Caco-2 (cell line): ENCODE results near the gene TM4SF20. TPM values are rescaled to one million over a fixed set of nuclear protein-coding genes. Genes with fewer than 3 reads are reported as not detected.

ENCODE experiments used
- BruUV-seq: library from RNA; stranded (reverse); fragments of 400-500 nt; replicated peaks from 2 replicates; lab custom pipeline; 2021; lab: Mats Ljungman, UMichigan
- CTCF ChIA-PET: fragments of 300-600 bp; sonication (Branson Sonifier 250); formaldehyde crosslinking; loops from one replicate; lab custom pipeline; 2022; ENCODE audit warnings: antibody characterized with exemption; lab: Charles Lee
- POLR2A ChIA-PET: fragments of 300-600 bp; sonication (Branson Sonifier 250); formaldehyde crosslinking; loops from one replicate; lab custom pipeline; 2022; ENCODE audit warnings: antibody characterized with exemption; lab: Charles Lee
- DNase-seq, 2 experiments: peaks; one replicate each; pipeline versions ENCODE4 v3.0.0 to v3.0.0-alpha.2; 2020 to 2022
- H3K27me3 ChIP-seq: replicated peaks from 2 replicates; pipeline ENCODE4 v1.6.0; 2011; ENCODE audit warnings: low read length; ENCODE audit not compliant: control insufficient read depth, insufficient read depth
- H3K36me3 ChIP-seq: 2 replicates; pipeline ENCODE4 v1.5.1; 2011; ENCODE audit warnings: low read length; ENCODE audit not compliant: control insufficient read depth, insufficient read depth
- H3K4me1 ChIP-seq: fragments of 250-450 bp; sonication (Bioruptor Pico); 2 replicates; pipeline ENCODE4 v1.5.1; 2020; ENCODE audit warnings: mild to moderate bottlenecking
- H3K4me3 ChIP-seq: 2 replicates; pipeline ENCODE4 v1.5.1; 2011; ENCODE audit warnings: low read depth, mild to moderate bottlenecking, control low read depth, low read length
- H3K9me3 ChIP-seq: fragments of 250-450 bp; sonication (Bioruptor Pico); 2 replicates; pipeline ENCODE4 v1.5.1; 2020; ENCODE audit warnings: mild to moderate bottlenecking, moderate library complexity
- H3K27ac Mint-ChIP-seq: one replicate; pipeline ENCODE4 v1.8.0; 2022; ENCODE audit warnings: mixed read lengths; ENCODE audit not compliant: unreplicated experiment
- H3K27me3 Mint-ChIP-seq: one replicate; pipeline ENCODE4 v1.8.0; 2022; ENCODE audit warnings: mixed read lengths; ENCODE audit not compliant: insufficient read depth, unreplicated experiment
- H3K36me3 Mint-ChIP-seq: one replicate; pipeline ENCODE4 v1.8.0; 2022; ENCODE audit warnings: mild to moderate bottlenecking, mixed read lengths; ENCODE audit not compliant: insufficient read depth, unreplicated experiment
- H3K4me1 Mint-ChIP-seq: one replicate; pipeline ENCODE4 v1.8.0; 2022; ENCODE audit warnings: low read depth, mixed read lengths; ENCODE audit not compliant: unreplicated experiment
- H3K4me3 Mint-ChIP-seq: one replicate; pipeline ENCODE4 v1.8.0; 2022; ENCODE audit warnings: mild to moderate bottlenecking, moderate library complexity, mixed read lengths; ENCODE audit not compliant: unreplicated experiment
- H3K9me3 Mint-ChIP-seq: one replicate; pipeline ENCODE4 v1.8.0; 2022; ENCODE audit warnings: mixed read lengths; ENCODE audit not compliant: unreplicated experiment
- CTCF ChIP-seq, 2 experiments: fragments of 200-600 bp in 1 of 2; IDR thresholded peaks; 1 replicate in 1 of 2; 2 replicates in 1 of 2; pipeline versions ENCODE4 v1.5.1 to v1.8.0; 2011 to 2022; ENCODE audit warnings: antibody characterized with exemption in 1 of 2, control low read depth in 1 of 2, inconsistent platforms in 1 of 2, low read depth in 1 of 2, low read length in 1 of 2, mild to moderate bottlenecking in 1 of 2, moderate library complexity in 1 of 2; ENCODE audit not compliant: insufficient read depth in 1 of 2, severe bottlenecking in 1 of 2, unreplicated experiment in 1 of 2
- intact Hi-C: fragments of 100-400 bp; cut with micrococcal nuclease; formaldehyde crosslinking; loops from one replicate; pipeline ENCODE4 v1.10.0; 2022; ENCODE audit not compliant: unreplicated experiment
- total RNA-seq: library from RNA; stranded (reverse); gene quantifications from 2 replicates; pipeline ENCODE4 v1.2.3, GENCODE V29; 2022

The TM4SF20 gene
- total RNA-seq, 1 experiment from 2014 or later = 0.20 TPM

GRCh38 chr2:227404585-227405271 is 25.6 kb upstream of the TM4SF20 start:
- no peaks in the 10 kb centered on the region for H3K9me3 ChIP-seq
- TF ChIP-seq CTCF (IDR thresholded peaks at IDR 0.05; ENCODE audit: insufficient read depth in 1 of 2, low read depth in 1 of 2, low read length in 1 of 2, severe bottlenecking in 1 of 2, unreplicated experiment in 1 of 2) = no peak
- H3K4me1 Mint-ChIP-seq = peaks cover 32% of the 10 kb centered on the region
- H3K4me3 ChIP-seq = no peak overlapping the region
- peaks cover 6% of the 10 kb centered on the region for H3K36me3 Mint-ChIP-seq
- H3K27me3 Mint-ChIP-seq = no peaks in the 10 kb centered on the region
- H3K36me3 ChIP-seq = no peaks in the 10 kb centered on the region
- ChIA-PET CTCF (interaction anchor here (0.9 kb wide), 1 partner anchor 362 kb away, joined by 4 read pairs; no protein-coding TSS in a partner anchor), POLR2A (no interaction called here)
- no peak for DNase-seq
- H3K9me3 Mint-ChIP-seq = no peaks in the 10 kb centered on the region
- no peak overlapping the region for H3K27ac Mint-ChIP-seq
- intact Hi-C loops = loop anchor here (5.0 kb wide), 3 partner anchors 48 to 253 kb away; no protein-coding TSS in a partner anchor
- BruUV-seq = no TSS peak
- H3K4me3 Mint-ChIP-seq = no peak overlapping the region
- peaks cover 8% of the 10 kb centered on the region for H3K4me1 ChIP-seq
- H3K27me3 ChIP-seq = no peaks in the 10 kb centered on the region

GRCh38 chr2:227402959-227403358 is 23.9 kb upstream of the TM4SF20 start:
- no peaks in the 10 kb centered on the region for H3K9me3 Mint-ChIP-seq
- Histone ChIP-seq H3K4me1 (peaks cover 8% of the 10 kb centered on the region), H3K4me3 (no peak overlapping the region), H3K9me3 (no peaks in the 10 kb centered on the region), H3K36me3 (no peaks in the 10 kb centered on the region), H3K27me3 (no peaks in the 10 kb centered on the region)
- no peak for TF ChIP-seq CTCF (IDR thresholded peaks at IDR 0.05; ENCODE audit: insufficient read depth in 1 of 2, low read depth in 1 of 2, low read length in 1 of 2, severe bottlenecking in 1 of 2, unreplicated experiment in 1 of 2)
- no peaks in the 10 kb centered on the region for H3K27me3 Mint-ChIP-seq
- no peak overlapping the region for H3K27ac Mint-ChIP-seq
- CTCF ChIA-PET = no interaction called here
- H3K4me3 Mint-ChIP-seq = no peak overlapping the region
- intact Hi-C loops = no loop called here
- no TSS peak for BruUV-seq
- POLR2A ChIA-PET = no interaction called here
- DNase-seq = no peak
- H3K36me3 Mint-ChIP-seq = peaks cover 6% of the 10 kb centered on the region
- H3K4me1 Mint-ChIP-seq = peaks cover 42% of the 10 kb centered on the region

- ChIA-PET POLR2A (no interaction called here), CTCF (no interaction called here)
- Mint-ChIP-seq H3K4me3 (no peak overlapping the region), H3K4me1 (peaks cover 41% of the 10 kb centered on the region), H3K36me3 (peaks cover 6% of the 10 kb centered on the region), H3K9me3 (no peaks in the 10 kb centered on the region), H3K27ac (no peak overlapping the region), H3K27me3 (no peaks in the 10 kb centered on the region)
- no peak for TF ChIP-seq CTCF (IDR thresholded peaks at IDR 0.05; ENCODE audit: insufficient read depth in 1 of 2, low read depth in 1 of 2, low read length in 1 of 2, severe bottlenecking in 1 of 2, unreplicated experiment in 1 of 2)
- Histone ChIP-seq H3K36me3 (no peaks in the 10 kb centered on the region), H3K4me1 (peaks cover 8% of the 10 kb centered on the region), H3K27me3 (no peaks in the 10 kb centered on the region), H3K4me3 (no peak overlapping the region), H3K9me3 (no peaks in the 10 kb centered on the region)
- intact Hi-C loops = no loop called here
- DNase-seq = no peak
- BruUV-seq = no TSS peak
These were observed 23.2 kb upstream of the TM4SF20 start for GRCh38 chr2:227402321-227402720.
